CD1c-positive myeloid dendritic cell (primary cell): ENCODE results near the gene SSPN.

ENCODE experiments used
- DNase-seq: peaks from one replicate; pipeline ENCODE4 v3.0.0-alpha.2; 2016; ENCODE audit errors: extremely low spot score

Gene SSPN

GRCh38 chr12:26187014-26187798, 8.2 kb upstream of the SSPN start:
- no peak for DNase-seq

GRCh38 chr12:26188127-26188526, 7.2 kb upstream of the SSPN start:
- DNase-seq, result no peak

GRCh38 chr12:26188641-26189040, 6.7 kb upstream of the SSPN start:
- no peak for DNase-seq

GRCh38 chr12:26192142-26192541, 3.2 kb upstream of the SSPN start:
- no peak for DNase-seq

- DNase-seq, result no peak
Measured at GRCh38 chr12:26193539-26193938, 1.8 kb upstream of the SSPN start.

- DNase-seq, result peak; percentile 24
Measured at GRCh38 chr12:26195641-26196420, 458 bp downstream of the SSPN start.

GRCh38 chr12:26196421-26196716, 996 bp downstream of the SSPN start:
- no peak for DNase-seq

GRCh38 chr12:26197832-26198231, 2.5 kb downstream of the SSPN start:
- no peak for DNase-seq

GRCh38 chr12:26198742-26199141, 3.4 kb downstream of the SSPN start:
- no peak for DNase-seq

- DNase-seq, result no peak
Measured at GRCh38 chr12:26203167-26203780, 7.9 kb downstream of the SSPN start.

GRCh38 chr12:26204612-26205289, 9.4 kb downstream of the SSPN start:
- no peak for DNase-seq

- DNase-seq, result no peak
Measured at GRCh38 chr12:26205298-26205697, 9.9 kb downstream of the SSPN start.

- DNase-seq, result no peak
Measured at GRCh38 chr12:26205941-26206340, 10.6 kb downstream of the SSPN start.

- DNase-seq, result no peak
Measured at GRCh38 chr12:26211331-26211730, 16.0 kb downstream of the SSPN start.

- peak; percentile 9 for DNase-seq
Measured at GRCh38 chr12:26212396-26212795, 17.0 kb downstream of the SSPN start.

- no peak for DNase-seq
Measured at GRCh38 chr12:26212988-26213387, 17.6 kb downstream of the SSPN start.

- DNase-seq, result no peak
Measured at GRCh38 chr12:26214121-26214520, 18.7 kb downstream of the SSPN start.

GRCh38 chr12:26219736-26220135, 24.4 kb downstream of the SSPN start:
- no peak for DNase-seq

GRCh38 chr12:26224657-26225056, 29.3 kb downstream of the SSPN start:
- no peak for DNase-seq

- DNase-seq, result no peak
Measured at GRCh38 chr12:26226122-26226521, 30.7 kb downstream of the SSPN start.

- DNase-seq, result no peak
Measured at GRCh38 chr12:26226629-26227360, 31.4 kb downstream of the SSPN start.

- no peak for DNase-seq
Measured at GRCh38 chr12:26227361-26227745, 32.0 kb downstream of the SSPN start.
